ENCODE results near the gene RASL11A. TPM values are rescaled to one million over a fixed set of nuclear protein-coding genes. Genes with fewer than 3 reads are reported as not detected.

RASL11A gene
- total RNA-seq, 2 donors from 2014 or later: 0.95 to 1.1 TPM

GRCh38 chr13:27267596-27267995, 3.0 kb upstream of the RASL11A start:
- Mint-ChIP-seq H3K4me3 (no peak overlapping the region), H3K9me3 (no peaks in the 10 kb centered on the region), H3K36me3 (ENCODE audit: low read depth) (peaks cover 3% of the 10 kb centered on the region), H3K4me1 (peaks cover 7% of the 10 kb centered on the region), H3K27ac (no peak overlapping the region), H3K27me3 (ENCODE audit: insufficient read depth) (peaks cover 48% of the 10 kb centered on the region)
- Histone ChIP-seq H3K4me1 (ENCODE audit: control insufficient read depth, insufficient read depth, low read length) (no peaks in the 10 kb centered on the region), H3K27ac (ENCODE audit: low read depth, low read length) (no peak overlapping the region), H3K9ac (ENCODE audit: extremely low read depth, low read length, poor library complexity, severe bottlenecking) (no peak overlapping the region), H3K27me3 (ENCODE audit: control insufficient read depth, insufficient read depth, low read length, poor library complexity, severe bottlenecking) (peaks cover 25% of the 10 kb centered on the region), H3K36me3 (ENCODE audit: control insufficient read depth, insufficient read depth, low read length) (no peaks in the 10 kb centered on the region), H3K9me3 (ENCODE audit: control insufficient read depth, low read length) (no peaks in the 10 kb centered on the region), H3K4me3 (ENCODE audit: low read length) (no peak overlapping the region)
- DNase-seq: no peak
- WGBS, 2 experiments (ENCODE audit: insufficient coverage in 1 of 2, insufficient read length in 1 of 2): 87 to 90% methylated on average over 2 of the region's 2 CpGs
- no peak for TF ChIP-seq CTCF (conservative IDR thresholded peaks at IDR 0.05)

GRCh38 chr13:27269114-27269665, 1.4 kb upstream of the RASL11A start:
- H3K4me1 Mint-ChIP-seq: peaks cover 7% of the 10 kb centered on the region
- no peaks in the 10 kb centered on the region for H3K9me3 ChIP-seq (ENCODE audit: control insufficient read depth, low read length)
- no peak overlapping the region for H3K9ac ChIP-seq (ENCODE audit: extremely low read depth, low read length, poor library complexity, severe bottlenecking)
- H3K27me3 Mint-ChIP-seq (ENCODE audit: insufficient read depth): peaks cover 55% of the 10 kb centered on the region
- H3K9me3 Mint-ChIP-seq: no peaks in the 10 kb centered on the region
- H3K27me3 ChIP-seq (ENCODE audit: control insufficient read depth, insufficient read depth, low read length, poor library complexity, severe bottlenecking): peaks cover 30% of the 10 kb centered on the region
- H3K27ac ChIP-seq (ENCODE audit: low read depth, low read length): no peak overlapping the region
- no peaks in the 10 kb centered on the region for H3K36me3 Mint-ChIP-seq (ENCODE audit: low read depth)
- H3K27ac Mint-ChIP-seq: no peak overlapping the region
- no peaks in the 10 kb centered on the region for H3K36me3 ChIP-seq (ENCODE audit: control insufficient read depth, insufficient read depth, low read length)
- 74% methylated on average over 2 of the region's 2 CpGs; no CpG with 5 or more reads in 1 of the 2 experiments for WGBS, 2 experiments (ENCODE audit: insufficient coverage in 1 of 2, insufficient read length in 1 of 2)
- no peak overlapping the region for H3K4me3 Mint-ChIP-seq
- H3K4me3 ChIP-seq (ENCODE audit: low read length): no peak overlapping the region
- H3K4me1 ChIP-seq (ENCODE audit: control insufficient read depth, insufficient read depth, low read length): no peaks in the 10 kb centered on the region
- TF ChIP-seq CTCF (conservative IDR thresholded peaks at IDR 0.05): no peak
- no peak for DNase-seq

- H3K27me3 Mint-ChIP-seq (ENCODE audit: insufficient read depth): peaks cover 58% of the 10 kb centered on the region
- Histone ChIP-seq H3K4me3 (ENCODE audit: low read length) (peak overlapping the region; percentile 74), H3K9me3 (ENCODE audit: control insufficient read depth, low read length) (no peaks in the 10 kb centered on the region), H3K4me1 (ENCODE audit: control insufficient read depth, insufficient read depth, low read length) (no peaks in the 10 kb centered on the region), H3K9ac (ENCODE audit: extremely low read depth, low read length, poor library complexity, severe bottlenecking) (no peak overlapping the region), H3K27me3 (ENCODE audit: control insufficient read depth, insufficient read depth, low read length, poor library complexity, severe bottlenecking) (peaks cover 30% of the 10 kb centered on the region), H3K27ac (ENCODE audit: low read depth, low read length) (no peak overlapping the region), H3K36me3 (ENCODE audit: control insufficient read depth, insufficient read depth, low read length) (no peaks in the 10 kb centered on the region)
- no peaks in the 10 kb centered on the region for H3K36me3 Mint-ChIP-seq (ENCODE audit: low read depth)
- TF ChIP-seq CTCF (conservative IDR thresholded peaks at IDR 0.05): no peak
- peak overlapping the region; percentile 63 for H3K4me3 Mint-ChIP-seq
- 80 to 81% methylated on average over 11 to 15 of the region's 15 CpGs for WGBS, 2 experiments (ENCODE audit: insufficient coverage in 1 of 2, insufficient read length in 1 of 2)
- no peaks in the 10 kb centered on the region for H3K9me3 Mint-ChIP-seq
- peaks cover 7% of the 10 kb centered on the region for H3K4me1 Mint-ChIP-seq
- no peak for DNase-seq
- H3K27ac Mint-ChIP-seq: no peak overlapping the region
These were observed 1.0 kb downstream of the RASL11A start for GRCh38 chr13:27271570-27272096.

Measured in endodermal cell (in vitro differentiated cells).